ENCODE results near the gene SLC9A9. TPM values are rescaled to one million over a fixed set of nuclear protein-coding genes. Genes with fewer than 3 reads are reported as not detected.

The SLC9A9 gene
- polyA plus RNA-seq, 1 donor (not counting 4 experiments of a cell fraction or from before 2014, with no cell fraction given) = 5.2 TPM

GRCh38 chr3:143313893-143314188 is 534.4 kb downstream of the SLC9A9 start:
- H3K4me1 ChIP-seq (ENCODE audit: control insufficient read depth, extremely low read depth, insufficient read depth, low read length) = no peaks in the 10 kb centered on the region
- H3K9ac ChIP-seq (ENCODE audit: control insufficient read depth, extremely low read depth, insufficient read depth, low read length) = no peak overlapping the region
- H2AFZ ChIP-seq (ENCODE audit: control insufficient read depth, low read length) = no peak overlapping the region
- H3K9me1 ChIP-seq (ENCODE audit: control insufficient read depth, extremely low read depth, insufficient read depth, low read length) = no peaks in the 10 kb centered on the region
- TF ChIP-seq CTCF (optimal IDR thresholded peaks at IDR 0.05 in 1 of 3, IDR thresholded peaks at IDR 0.05 in 1 of 3, conservative IDR thresholded peaks at IDR 0.05 in 1 of 3; ENCODE audit: extremely low read depth in 1 of 3, insufficient read depth in 2 of 3, low read length in 3 of 3) = no peak
- no peak for TF ChIP-seq EZH2 (IDR thresholded peaks at IDR 0.05; ENCODE audit: low read length)
- no peak overlapping the region for H3K27ac ChIP-seq (ENCODE audit: control insufficient read depth, insufficient read depth, low read length)
- H3K27me3 ChIP-seq (ENCODE audit: control insufficient read depth, extremely low read depth, insufficient read depth, low read length) = peaks cover 5% of the 10 kb centered on the region
- dilution Hi-C loops (cut with MboI; ENCODE audit: extremely low pct_ligation_motif_present, low sequenced_read_pairs) = no loop called here
- H3K9me3 ChIP-seq (ENCODE audit: control insufficient read depth, low read depth, low read length) = no peaks in the 10 kb centered on the region
- H4K20me1 ChIP-seq (ENCODE audit: control insufficient read depth, extremely low read depth, insufficient read depth, low read length) = no peaks in the 10 kb centered on the region
- no peak for FAIRE-seq
- no peak for DNase-seq (ENCODE audit: low read depth, low spot score)
- H3K36me3 ChIP-seq (ENCODE audit: control insufficient read depth in 2 of 2, extremely low read depth in 1 of 2, insufficient read depth in 2 of 2, low read length in 2 of 2) = no peaks in the 10 kb centered on the region
- no peak overlapping the region for H3K4me2 ChIP-seq (ENCODE audit: control insufficient read depth, extremely low read depth, insufficient read depth, low read depth, low read length)
- H3K4me3 ChIP-seq (ENCODE audit: control insufficient read depth in 2 of 3, extremely low read depth in 1 of 3, insufficient read depth in 2 of 3, low read depth in 1 of 3, low read length in 3 of 3) = no peak overlapping the region
- no peaks in the 10 kb centered on the region for H3K79me2 ChIP-seq (ENCODE audit: control insufficient read depth, insufficient read depth, low read length)

DNA sequence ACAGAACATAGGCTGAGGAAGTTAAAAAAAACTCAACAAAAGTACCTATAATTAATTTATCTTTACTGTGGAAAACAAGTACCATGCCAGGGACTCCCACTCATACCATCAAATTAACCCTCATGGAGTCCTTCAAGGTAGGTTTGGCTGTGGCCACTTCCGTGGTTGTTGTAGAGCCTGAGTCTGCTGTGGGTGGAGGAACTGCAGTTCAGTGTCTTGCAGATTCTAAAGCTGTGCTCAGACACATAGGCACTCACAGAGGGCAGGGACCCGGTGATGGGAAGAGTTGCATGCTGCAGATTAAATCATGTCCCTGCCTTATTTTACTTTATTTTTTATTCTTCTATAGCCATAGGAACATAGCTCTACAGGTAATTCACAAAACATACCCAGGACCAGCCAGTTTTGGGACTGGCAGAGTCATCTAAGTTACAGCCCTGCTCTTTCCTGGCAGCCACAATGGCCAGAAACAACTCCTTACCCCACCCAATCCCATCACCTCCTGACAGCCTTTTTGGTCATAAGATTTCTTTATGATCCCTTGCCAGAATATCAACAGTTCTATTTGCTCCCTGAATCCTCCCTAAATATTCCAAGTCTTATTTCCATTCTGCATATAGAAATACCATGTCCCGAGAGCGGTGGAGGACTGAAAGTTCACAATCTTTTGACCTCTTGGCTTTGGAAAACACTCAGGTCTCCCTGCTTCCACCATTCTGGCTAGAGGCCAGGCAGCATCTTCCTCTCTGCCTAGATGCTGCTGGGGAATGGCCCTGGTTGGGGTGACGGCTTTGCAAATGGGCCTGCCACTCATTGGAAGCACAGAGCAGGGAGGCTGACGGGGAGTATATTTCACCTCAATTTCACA is 535.0 kb downstream of the SLC9A9 start:
- Histone ChIP-seq H2AFZ (ENCODE audit: control insufficient read depth, low read length) (no peak overlapping the region), H3K9me3 (ENCODE audit: control insufficient read depth, low read depth, low read length) (no peaks in the 10 kb centered on the region), H3K4me2 (ENCODE audit: control insufficient read depth, extremely low read depth, insufficient read depth, low read depth, low read length) (no peak overlapping the region), H3K79me2 (ENCODE audit: control insufficient read depth, insufficient read depth, low read length) (no peaks in the 10 kb centered on the region), H3K9me1 (ENCODE audit: control insufficient read depth, extremely low read depth, insufficient read depth, low read length) (no peaks in the 10 kb centered on the region), H3K27ac (ENCODE audit: control insufficient read depth, insufficient read depth, low read length) (no peak overlapping the region), H3K9ac (ENCODE audit: control insufficient read depth, extremely low read depth, insufficient read depth, low read length) (no peak overlapping the region), H3K36me3 (ENCODE audit: control insufficient read depth in 2 of 2, extremely low read depth in 1 of 2, insufficient read depth in 2 of 2, low read length in 2 of 2) (no peaks in the 10 kb centered on the region), H3K27me3 (ENCODE audit: control insufficient read depth, extremely low read depth, insufficient read depth, low read length) (peaks cover 5% of the 10 kb centered on the region), H3K4me3 (ENCODE audit: control insufficient read depth in 2 of 3, extremely low read depth in 1 of 3, insufficient read depth in 2 of 3, low read depth in 1 of 3, low read length in 3 of 3) (no peak overlapping the region), H3K4me1 (ENCODE audit: control insufficient read depth, extremely low read depth, insufficient read depth, low read length) (no peaks in the 10 kb centered on the region), H4K20me1 (ENCODE audit: control insufficient read depth, extremely low read depth, insufficient read depth, low read length) (no peaks in the 10 kb centered on the region)
- FAIRE-seq (no peak), DNase-seq (ENCODE audit: low read depth, low spot score) (no peak)
- TF ChIP-seq EZH2 (IDR thresholded peaks at IDR 0.05; ENCODE audit: low read length) = no peak
- TF ChIP-seq CTCF (optimal IDR thresholded peaks at IDR 0.05 in 1 of 3, IDR thresholded peaks at IDR 0.05 in 1 of 3, conservative IDR thresholded peaks at IDR 0.05 in 1 of 3; ENCODE audit: extremely low read depth in 1 of 3, insufficient read depth in 2 of 3, low read length in 3 of 3) = no peak
- dilution Hi-C loops (cut with MboI; ENCODE audit: extremely low pct_ligation_motif_present, low sequenced_read_pairs) = no loop called here

Data from keratinocyte (primary cell).